ENCODE results near the gene FRAS1.
A peak's percentile ranks its signal among the peaks of the same experiment; 100 is the strongest.
"Not testable (repeated sequence)": the region's sequence is repeated elsewhere in the genome, so short reads cannot be mapped to it uniquely, and the experiment has no call there.

Gene FRAS1, protein sequence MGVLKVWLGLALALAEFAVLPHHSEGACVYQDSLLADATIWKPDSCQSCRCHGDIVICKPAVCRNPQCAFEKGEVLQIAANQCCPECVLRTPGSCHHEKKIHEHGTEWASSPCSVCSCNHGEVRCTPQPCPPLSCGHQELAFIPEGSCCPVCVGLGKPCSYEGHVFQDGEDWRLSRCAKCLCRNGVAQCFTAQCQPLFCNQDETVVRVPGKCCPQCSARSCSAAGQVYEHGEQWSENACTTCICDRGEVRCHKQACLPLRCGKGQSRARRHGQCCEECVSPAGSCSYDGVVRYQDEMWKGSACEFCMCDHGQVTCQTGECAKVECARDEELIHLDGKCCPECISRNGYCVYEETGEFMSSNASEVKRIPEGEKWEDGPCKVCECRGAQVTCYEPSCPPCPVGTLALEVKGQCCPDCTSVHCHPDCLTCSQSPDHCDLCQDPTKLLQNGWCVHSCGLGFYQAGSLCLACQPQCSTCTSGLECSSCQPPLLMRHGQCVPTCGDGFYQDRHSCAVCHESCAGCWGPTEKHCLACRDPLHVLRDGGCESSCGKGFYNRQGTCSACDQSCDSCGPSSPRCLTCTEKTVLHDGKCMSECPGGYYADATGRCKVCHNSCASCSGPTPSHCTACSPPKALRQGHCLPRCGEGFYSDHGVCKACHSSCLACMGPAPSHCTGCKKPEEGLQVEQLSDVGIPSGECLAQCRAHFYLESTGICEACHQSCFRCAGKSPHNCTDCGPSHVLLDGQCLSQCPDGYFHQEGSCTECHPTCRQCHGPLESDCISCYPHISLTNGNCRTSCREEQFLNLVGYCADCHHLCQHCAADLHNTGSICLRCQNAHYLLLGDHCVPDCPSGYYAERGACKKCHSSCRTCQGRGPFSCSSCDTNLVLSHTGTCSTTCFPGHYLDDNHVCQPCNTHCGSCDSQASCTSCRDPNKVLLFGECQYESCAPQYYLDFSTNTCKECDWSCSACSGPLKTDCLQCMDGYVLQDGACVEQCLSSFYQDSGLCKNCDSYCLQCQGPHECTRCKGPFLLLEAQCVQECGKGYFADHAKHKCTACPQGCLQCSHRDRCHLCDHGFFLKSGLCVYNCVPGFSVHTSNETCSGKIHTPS (N-terminal part only)

DNA sequence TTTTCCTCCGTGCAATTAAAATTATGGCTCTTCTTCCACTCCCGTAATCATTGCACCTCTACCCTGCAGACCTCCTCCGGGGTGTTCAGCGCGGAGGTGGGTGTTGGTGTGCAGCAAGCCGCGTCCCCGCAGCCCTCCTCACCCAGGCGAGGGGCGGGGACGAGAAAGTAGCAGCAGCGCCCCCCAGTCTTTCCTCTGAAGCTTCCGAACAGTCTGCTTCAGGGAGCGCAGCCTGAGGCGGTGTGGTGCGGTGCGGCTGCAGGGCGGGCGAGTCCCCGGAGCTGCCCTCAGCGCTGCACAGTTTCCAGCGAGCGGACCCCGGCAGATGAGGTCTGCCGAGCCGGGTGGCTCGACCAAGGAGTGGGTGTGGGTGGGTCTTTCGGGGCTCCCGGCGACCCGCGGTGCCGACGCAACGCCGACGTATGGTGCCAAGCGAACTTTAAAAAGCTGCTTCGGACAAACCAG is at the start of gene FRAS1:
TSS of gene FRAS1 (plus strand) at position 189 of the 465 bp plus-strand sequence. CDS start 687 bp downstream, outside the sequence.
- DNase-seq, result no peak

DNA sequence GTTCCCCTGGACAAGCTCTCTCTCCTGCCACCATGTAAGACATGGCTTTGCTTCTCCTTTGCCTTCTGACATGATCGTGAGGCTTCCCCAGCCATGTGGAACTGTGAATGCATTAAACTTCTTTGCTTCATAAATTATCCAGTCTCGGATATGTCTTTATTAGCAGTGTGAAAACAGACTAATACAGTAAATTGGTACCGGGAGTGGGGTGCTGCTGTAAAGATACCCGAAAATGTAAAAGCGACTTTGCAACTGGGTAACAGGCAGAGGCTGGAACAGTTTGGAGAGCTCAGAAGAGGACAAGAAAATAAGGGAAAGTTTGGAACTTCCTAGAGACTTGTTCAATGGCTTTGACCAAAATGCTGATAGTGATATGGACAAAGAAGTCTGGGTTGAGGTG is 46.1 kb upstream of the FRAS1 start:
- not testable (repeated sequence) for DNase-seq

GRCh38 chr4:78014889-78015886 is 41.9 kb upstream of the FRAS1 start:
- no peak for DNase-seq

DNA sequence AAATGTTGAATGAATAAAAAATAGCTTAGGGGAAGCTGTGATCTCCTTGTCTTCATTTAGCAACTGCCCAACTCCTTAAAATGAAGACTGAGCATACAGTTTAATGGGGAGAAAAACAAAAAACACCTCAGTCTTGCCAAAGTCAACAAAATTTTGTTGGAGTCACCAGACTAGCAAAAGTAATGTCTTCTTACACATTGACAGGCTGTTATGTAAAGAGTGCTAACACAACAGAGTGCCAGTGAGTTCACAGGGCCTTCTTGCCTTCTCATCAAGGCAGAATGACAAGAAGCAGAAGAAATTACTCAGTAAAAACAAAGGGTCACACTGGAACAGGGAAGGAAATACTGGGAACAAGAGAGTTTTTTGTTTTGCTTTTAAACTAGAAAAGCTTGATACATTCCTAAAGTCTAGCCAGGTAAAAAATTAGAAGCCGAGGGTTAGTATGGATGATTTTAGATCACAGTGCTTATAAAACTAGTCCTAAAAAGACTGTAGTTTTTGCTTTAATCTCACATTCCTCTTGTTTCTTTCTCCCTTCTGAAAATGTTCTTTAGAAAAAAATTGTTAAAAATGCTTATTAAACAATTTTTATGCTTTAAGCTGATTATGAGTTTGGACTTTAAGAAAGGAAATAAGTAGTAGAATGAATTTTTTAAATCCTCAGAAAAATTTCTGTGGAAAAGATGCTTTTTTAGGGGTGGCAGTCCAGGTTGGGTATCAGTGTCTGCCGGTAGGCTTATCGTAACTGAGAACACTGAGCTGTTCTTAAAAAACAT is 38.7 kb upstream of the FRAS1 start:
- no peak for DNase-seq

DNA sequence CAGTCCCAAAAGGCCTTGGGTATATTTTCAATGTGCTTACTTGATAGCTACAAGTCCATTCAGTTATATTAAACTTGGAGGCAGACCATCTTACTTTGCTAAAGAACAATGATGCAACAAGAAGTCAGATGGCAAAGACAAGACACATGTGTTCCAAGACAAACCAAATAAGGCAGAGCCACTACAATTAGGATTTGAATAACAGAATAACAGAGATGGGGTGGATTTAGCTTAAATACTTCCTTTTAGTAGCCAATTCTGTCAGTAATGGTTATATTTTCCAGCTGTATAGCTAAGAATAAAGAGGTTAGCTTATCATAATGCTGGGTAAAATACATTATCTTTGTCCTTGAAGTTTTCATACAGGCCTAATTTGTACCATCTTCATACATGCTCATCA is 37.7 kb upstream of the FRAS1 start:
- no peak for DNase-seq

- DNase-seq, result no peak
These were observed 36.4 kb upstream of the FRAS1 start for GRCh38 chr4:78020677-78021076.

DNA sequence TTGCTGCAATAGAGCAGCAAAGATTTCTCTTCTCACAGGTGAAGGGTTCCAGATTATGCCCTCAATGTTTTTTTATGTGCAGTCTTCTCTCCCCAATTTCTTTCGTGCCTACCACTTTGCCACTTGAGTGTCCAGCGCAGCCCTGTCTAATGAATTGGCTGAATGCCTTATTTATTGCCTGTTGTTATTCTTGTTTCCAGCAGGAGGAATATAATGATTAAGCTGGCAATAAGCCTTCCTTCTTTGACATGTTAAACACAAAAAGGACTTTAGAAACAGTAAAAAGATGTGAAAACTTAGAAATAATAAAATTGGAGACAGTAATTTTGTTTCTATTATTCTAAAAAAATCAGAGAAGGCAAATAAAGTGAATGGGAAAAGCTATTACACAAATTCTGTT is 34.6 kb upstream of the FRAS1 start:
- no peak for DNase-seq

- DNase-seq, result no peak
These were observed 33.0 kb upstream of the FRAS1 start for GRCh38 chr4:78024085-78024484.

DNA sequence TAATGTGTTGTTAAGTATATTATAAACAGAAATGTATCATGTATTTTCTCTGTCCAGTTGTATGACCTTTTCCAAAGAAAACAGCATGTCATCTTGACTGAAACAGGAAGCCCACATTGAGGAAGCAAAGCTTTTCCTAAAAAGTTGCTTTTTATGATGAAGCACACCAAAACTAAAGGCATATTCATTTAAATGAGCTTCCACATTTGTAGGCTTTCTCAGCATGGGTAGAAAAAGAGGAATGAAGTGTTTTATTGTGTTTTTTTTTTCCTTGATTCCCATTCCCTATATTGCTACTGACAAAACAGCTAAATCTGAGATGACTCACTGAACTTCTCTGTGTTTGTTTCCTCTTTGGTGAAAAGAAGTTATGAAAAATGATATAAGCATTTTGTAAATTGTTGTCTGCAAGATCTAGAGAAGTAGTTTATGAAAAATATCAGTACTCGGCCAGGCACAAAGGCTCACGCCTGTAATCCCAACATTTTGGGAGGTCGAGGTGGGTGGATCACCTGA is 32.5 kb upstream of the FRAS1 start:
- no peak for DNase-seq

DNA sequence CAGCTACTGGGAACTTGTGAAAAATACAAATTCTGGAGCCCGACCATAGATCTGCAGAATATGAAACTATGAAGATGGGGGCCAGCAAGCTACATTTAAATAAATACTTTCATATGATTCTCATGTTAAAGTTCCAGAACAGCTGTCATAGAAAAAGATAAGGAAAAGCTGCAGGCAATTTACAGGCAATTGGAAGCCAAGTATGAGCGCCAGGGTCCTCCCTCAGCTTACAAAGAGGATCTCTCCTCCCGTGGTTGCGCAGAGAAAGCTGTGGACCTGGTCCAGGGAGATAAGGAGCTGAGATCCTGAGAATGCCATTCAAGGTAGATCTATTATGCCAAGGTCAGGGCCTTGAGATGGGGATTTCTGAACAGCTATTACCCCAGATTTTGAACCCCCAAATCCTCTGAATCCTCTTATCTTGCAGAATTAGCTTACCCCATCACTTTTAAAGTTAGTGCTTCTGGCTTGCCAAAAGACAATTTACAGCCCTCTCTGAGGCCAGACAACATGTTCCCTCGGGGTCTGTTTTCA is 25.6 kb upstream of the FRAS1 start:
- no peak for DNase-seq

DNA sequence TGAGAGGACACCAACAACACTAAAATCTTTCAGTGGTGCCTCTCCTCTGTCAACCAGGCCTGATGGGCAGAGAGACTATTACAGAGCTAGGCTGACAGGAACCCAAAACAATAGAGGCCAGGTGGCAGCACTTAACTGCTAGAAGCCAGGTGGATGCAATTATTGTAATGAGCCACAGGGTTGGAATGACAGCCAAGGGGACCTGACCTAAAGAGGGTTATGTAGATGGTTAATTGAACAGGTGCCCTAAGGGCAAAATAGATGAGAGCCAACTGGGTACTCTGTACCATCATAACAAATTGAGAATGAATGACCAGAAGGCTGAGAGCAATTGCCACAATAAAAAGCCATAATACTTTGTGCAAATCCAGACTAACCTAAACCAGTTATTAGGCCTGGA is 24.7 kb upstream of the FRAS1 start:
- DNase-seq, result no peak

DNA sequence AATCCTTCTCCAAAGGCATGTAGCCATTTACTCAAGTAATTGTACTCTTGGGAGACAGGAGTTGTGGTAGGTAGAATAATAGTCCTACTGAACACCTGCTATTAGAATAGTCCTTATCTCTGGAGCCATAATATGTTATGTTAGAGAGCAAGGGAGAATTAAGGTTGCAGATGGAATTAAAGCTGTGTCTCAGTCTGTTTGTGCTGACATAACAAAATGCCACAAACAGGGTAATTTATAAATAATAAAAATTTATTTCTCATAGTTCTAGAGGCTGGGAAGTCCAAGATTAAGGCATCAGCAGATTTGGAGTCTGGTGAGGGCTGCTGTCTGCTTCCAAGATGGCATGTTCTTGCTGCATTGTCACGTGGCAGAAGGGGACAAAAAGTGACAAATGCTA is 24.2 kb upstream of the FRAS1 start:
- no peak for DNase-seq

DNA sequence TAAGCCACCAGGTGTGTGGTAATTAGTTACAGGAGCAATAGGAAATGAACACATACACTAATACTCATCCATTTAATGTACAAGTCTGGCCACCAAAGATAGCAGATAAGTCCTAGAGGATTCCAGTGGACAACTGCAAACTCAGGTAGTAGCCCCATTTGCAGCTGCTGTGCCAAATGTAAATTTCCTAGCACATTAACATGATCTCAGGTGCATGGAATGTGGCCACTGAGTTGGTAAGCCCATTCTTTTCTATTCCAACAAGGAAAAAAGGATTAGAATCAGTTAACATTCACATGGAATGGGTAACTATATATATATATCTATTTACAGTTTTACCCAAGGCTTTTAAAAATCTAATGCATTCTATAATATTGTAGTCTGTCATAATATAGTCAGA is 23.3 kb upstream of the FRAS1 start:
- DNase-seq, result no peak

- DNase-seq, result no peak
These were observed 18.4 kb upstream of the FRAS1 start for GRCh38 chr4:78038704-78039103.

DNA sequence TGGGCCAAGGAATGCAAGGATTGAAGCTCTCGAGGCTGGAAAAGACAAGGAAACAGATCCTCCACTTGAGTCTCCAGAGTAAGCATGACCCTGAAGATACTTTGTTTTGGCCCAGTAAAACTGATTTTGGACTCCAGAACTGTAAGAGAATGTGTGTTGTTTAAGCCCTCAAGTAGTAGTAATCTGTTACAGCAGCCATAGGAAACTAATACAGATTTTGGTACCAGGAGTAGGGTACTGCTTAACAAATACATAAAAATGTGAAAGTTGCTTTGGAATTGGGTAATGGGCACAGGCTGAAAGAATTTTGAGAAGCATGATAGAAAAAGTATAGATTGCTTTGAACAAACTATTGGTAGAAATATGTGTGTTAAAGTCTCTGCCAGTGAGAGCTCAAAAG is 17.4 kb upstream of the FRAS1 start:
- DNase-seq, result no peak

- no peak for DNase-seq
These were observed 16.7 kb upstream of the FRAS1 start for GRCh38 chr4:78040431-78040830.

GRCh38 chr4:78047366-78047765 is 9.8 kb upstream of the FRAS1 start:
- DNase-seq, result no peak

DNA sequence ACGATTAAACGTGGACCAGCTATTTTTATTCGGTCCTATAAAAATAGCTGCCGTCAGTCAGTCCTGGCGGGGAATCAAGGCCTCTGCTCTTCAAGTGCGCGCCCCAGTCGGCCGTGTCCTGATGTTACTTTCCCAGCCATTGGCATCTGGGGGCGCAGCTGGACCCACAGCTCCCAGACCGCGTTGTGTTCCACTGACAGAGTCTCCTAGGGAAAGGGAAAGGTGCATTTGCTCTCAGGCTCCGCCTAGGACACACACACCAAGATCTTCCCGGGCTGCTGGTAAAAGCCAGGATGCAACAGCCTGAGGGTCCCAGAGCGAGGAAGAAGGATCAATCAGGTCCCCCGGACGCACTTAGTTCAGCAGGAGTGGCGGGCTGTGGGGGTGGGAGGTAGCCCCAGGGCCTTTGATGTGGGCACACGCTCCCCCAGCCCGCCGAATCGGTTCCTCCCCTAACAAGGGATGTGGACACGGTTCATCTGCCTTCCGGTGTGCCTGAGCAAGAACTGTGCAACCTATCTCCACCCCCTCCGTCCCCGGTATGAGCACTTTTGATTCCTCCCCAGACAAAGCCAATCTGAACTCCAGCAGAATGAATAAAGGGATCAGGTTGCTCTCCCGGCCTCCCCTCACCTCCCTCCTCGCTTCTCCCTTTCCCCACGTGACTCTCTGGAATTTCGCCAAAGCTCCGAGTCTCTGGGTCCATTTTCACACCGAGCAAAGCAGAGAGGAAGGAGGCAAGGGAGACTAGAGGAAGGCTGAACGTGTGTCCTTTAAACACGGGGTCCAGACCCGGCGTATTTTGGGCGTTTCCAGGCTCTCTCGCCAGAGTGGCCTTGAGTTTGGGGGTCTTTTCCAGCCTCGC is 626 bp upstream of the FRAS1 start:
- DNase-seq, result peak; percentile 5
